ENCODE measurements around the gene NMNAT1. TPM values are rescaled to one million over a fixed set of nuclear protein-coding genes. Genes with fewer than 3 reads are reported as not detected.
A peak's percentile ranks its signal among the peaks of the same experiment; 100 is the strongest.

Gene NMNAT1
- total and polyA plus RNA-seq, 8 donors, result 3.0 to 9.3 (median 3.8) TPM

- Histone ChIP-seq H3K27ac (no peak overlapping the region), H3K9me3 (no peaks in the 10 kb centered on the region), H3K27me3 (no peaks in the 10 kb centered on the region), H3K4me3 (no peak overlapping the region), H3K36me3 (no peaks in the 10 kb centered on the region), H3K4me1 (peaks cover 4 to 17% (median 4%) of the 10 kb centered on the region in 3 donors)
- intact Hi-C loops (cut with DNase I), result no loop called here
- 72 to 79% methylated on average over 5 of the region's 5 CpGs for WGBS, 2 donors
- DNase-seq, result no peak
- no peak for FAIRE-seq
- no peak for ATAC-seq
- TF ChIP-seq CTCF (IDR thresholded peaks at IDR 0.05), result no peak
These were observed 35.8 kb upstream of the NMNAT1 start for GRCh38 chr1:9907441-9907840.

DNA sequence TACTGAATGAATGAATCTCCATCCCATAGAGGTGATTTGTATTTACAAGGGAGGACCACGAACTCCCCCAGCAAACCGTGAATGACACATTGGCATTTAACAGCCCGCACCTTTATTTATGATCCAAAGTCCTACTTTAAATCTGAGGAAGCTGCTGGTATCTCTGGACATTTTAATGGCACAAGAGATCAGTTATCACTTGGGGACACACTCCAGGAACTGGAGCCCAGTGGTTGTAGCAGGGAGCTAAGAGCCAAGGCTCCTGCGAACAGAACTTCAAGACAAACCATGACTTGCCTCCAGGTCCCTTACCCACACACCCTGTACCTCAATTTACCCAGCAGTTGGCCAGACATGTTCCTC lies 34.4 kb upstream of the NMNAT1 start:
- Histone ChIP-seq H3K36me3 (no peaks in the 10 kb centered on the region), H3K9me3 (no peaks in the 10 kb centered on the region), H3K27me3 (no peaks in the 10 kb centered on the region), H3K27ac (peak overlapping the region in 2 of 4 donors; percentile 57 to 69), H3K4me3 (peak overlapping the region in 3 of 4 donors; percentile 63 to 88 (median 77)), H3K4me1 (peaks cover 4 to 14% (median 4%) of the 10 kb centered on the region in 3 donors)
- FAIRE-seq, result no peak
- no peak for DNase-seq
- no peak for ATAC-seq
- TF ChIP-seq CTCF (IDR thresholded peaks at IDR 0.05), result no peak
- WGBS, 2 donors, result 23 to 24% methylated on average over 4 of the region's 4 CpGs
- intact Hi-C loops (cut with DNase I), result no loop called here

DNA sequence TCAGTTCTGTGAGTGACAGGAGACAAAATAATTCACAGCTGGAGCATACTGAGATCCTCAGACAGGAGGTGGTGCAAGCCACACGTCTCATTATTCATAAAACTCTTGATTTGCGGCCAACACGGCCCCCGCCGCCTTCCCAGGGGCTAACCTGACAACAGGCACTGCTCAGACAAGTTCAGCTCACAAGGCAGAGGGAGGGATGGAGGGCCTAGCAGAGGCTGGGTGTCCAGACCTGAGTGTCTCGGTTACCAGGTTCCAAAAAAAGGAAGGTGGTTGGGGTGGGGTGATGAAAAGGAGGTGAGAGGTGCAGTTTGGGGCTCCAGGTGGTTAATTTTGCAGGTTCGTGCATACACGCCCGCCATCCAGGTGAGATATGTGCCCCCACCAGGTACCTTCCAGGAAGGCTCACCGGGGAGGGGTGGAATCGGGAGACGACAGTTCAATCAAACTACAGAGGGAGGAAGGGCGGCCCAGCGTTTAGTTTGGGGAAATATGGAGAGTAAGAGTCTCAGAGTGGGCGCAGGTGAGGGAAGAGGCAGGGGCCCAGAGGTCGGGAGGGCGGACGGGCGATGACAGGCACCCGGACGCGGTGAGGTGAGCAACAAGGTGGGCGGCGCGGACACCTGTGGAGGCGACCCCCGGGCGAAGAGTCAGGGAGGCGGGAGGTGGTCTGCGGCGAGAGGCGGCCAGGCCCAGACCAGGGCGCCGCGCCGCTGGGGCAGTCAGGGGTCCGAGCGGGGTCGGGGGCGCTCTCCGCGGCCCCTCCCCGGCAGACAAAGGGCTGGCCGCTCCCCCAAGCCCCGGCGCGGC lies 33.8 kb upstream of the NMNAT1 start:
- no peak for FAIRE-seq
- no peaks in the 10 kb centered on the region for H3K36me3 ChIP-seq
- peaks cover 4 to 18% (median 7%) of the 10 kb centered on the region in 3 donors for H3K4me1 ChIP-seq
- DNase-seq, result peak in 5 of 6 donors; percentile 34 to 83 (median 51)
- intact Hi-C loops (cut with DNase I), result no loop called here
- peak overlapping the region; percentile 49 to 88 (median 70) for H3K4me3 ChIP-seq
- TF ChIP-seq CTCF (IDR thresholded peaks at IDR 0.05), result no peak
- no peak for ATAC-seq
- H3K27me3 ChIP-seq, result no peaks in the 10 kb centered on the region
- H3K9me3 ChIP-seq, result no peaks in the 10 kb centered on the region
- peak overlapping the region; percentile 54 to 69 (median 56) for H3K27ac ChIP-seq
- 0 to 2% methylated on average over 27 to 47 of the region's 47 CpGs for WGBS, 2 donors

GRCh38 chr1:9910076-9910422 lies 33.2 kb upstream of the NMNAT1 start, which contains the start of gene CTNNBIP1:
Gene CTNNBIP1 (minus strand): TSS chr1:9910269. CDS start chr1:9872064, 38,205 bp downstream.
- Histone ChIP-seq H3K9me3 (no peaks in the 10 kb centered on the region), H3K27ac (peak within 1 kb of the TSS; percentile 76 to 93 (median 81)), H3K4me1 (peaks cover 4 to 24% (median 13%) of the 10 kb centered on the region in 3 donors), H3K36me3 (no peaks in the 10 kb centered on the region), H3K27me3 (no peaks in the 10 kb centered on the region), H3K4me3 (peak within 1 kb of the TSS; percentile 49 to 88 (median 70))
- FAIRE-seq (no peak), ATAC-seq (no peak), DNase-seq (no peak)
- WGBS, 2 donors, result 1 to 3% methylated on average over 19 to 55 of the region's 55 CpGs
- TF ChIP-seq CTCF (IDR thresholded peaks at IDR 0.05), result no peak
- intact Hi-C loops (cut with DNase I), result no loop called here
